Adrenal gland (tissue), 12 donors: ENCODE data around the gene NR2F1. TPM values are rescaled to one million over a fixed set of nuclear protein-coding genes. Genes with fewer than 3 reads are reported as not detected.

ENCODE experiments used
- DNase-seq, 7 donors: peaks; one replicate each; pipeline ENCODE4 v3.0.0-alpha.2; 2019 to 2020
- H3K27ac ChIP-seq, 5 donors: fragments of 200-600 bp; sonication (generic) in 4 of 5; 1 replicate in 3 of 5; 2 replicates in 2 of 5; pipeline versions ENCODE4 v1.5.1 to v1.8.0; 2016 to 2020; ENCODE audit warnings: mild to moderate bottlenecking in 1 of 5
- H3K27me3 ChIP-seq: fragments of 200-600 bp; 2 replicates; pipeline ENCODE4 v1.8.0; 2021
- H3K36me3 ChIP-seq, 2 donors: fragments of 200-600 bp; replicated peaks in 1 of 2; 1 replicate in 1 of 2; 2 replicates in 1 of 2; pipeline versions ENCODE4 v1.5.1 to v1.8.0; 2018 to 2022
- H3K4me1 ChIP-seq, 2 donors: fragments of 200-600 bp; replicated peaks in 1 of 2; 1 replicate in 1 of 2; 2 replicates in 1 of 2; pipeline versions ENCODE4 v1.5.1 to v1.8.0; 2018 to 2021
- H3K4me3 ChIP-seq, 4 donors: fragments of 200-600 bp; sonication (generic) in 3 of 4; one replicate each; pipeline ENCODE4 v1.5.1; 2016 to 2018
- H3K9me3 ChIP-seq, 3 donors: fragments of 200-600 bp; sonication (generic) in 1 of 3; replicated peaks in 1 of 3; 1 replicate in 2 of 3; 2 replicates in 1 of 3; pipeline versions ENCODE4 v1.5.1 to v1.8.0; 2016 to 2021
- CTCF ChIP-seq, 6 experiments: fragments of 450-650 bp in 4 of 6; fragments of 200-600 bp in 2 of 6; sonication (generic) in 1 of 6; IDR thresholded peaks; 1 replicate in 5 of 6; 2 replicates in 1 of 6; pipeline versions ENCODE4 v1.5.1 to v1.8.0; 2016 to 2021; ENCODE audit warnings: antibody characterized with exemption in 6 of 6, mild to moderate bottlenecking in 2 of 6, moderate library complexity in 1 of 6
- POLR2A ChIP-seq, 2 donors: fragments of 450-650 bp; IDR thresholded peaks; one replicate each; pipeline ENCODE4 v1.6.1; 2017; ENCODE audit warnings: antibody characterized with exemption in 2 of 2, mild to moderate bottlenecking in 2 of 2, moderate library complexity in 1 of 2
- WGBS, 4 donors: extraction: QIAGEN DNeasy Blood & Tissue Kit in 2 of 4; methylation state at CpG; one replicate each; pipeline versions ENCODE4 v1.1.5 to v1.1.7; 2013 to 2017; 5-methylcytosine and 5-hydroxymethylcytosine counted together
- intact Hi-C, 2 donors: fragments of 100-400 bp; cut with DNase I; formaldehyde crosslinking; loops; one replicate each; pipeline versions ENCODE4 v1.14.1 to v1.15.0; 2022 to 2023
- polyA plus RNA-seq, 3 donors: library from polyadenylated mRNA; stranded (reverse); fragments of 200-250 nt in 2 of 3; fragments of 350-450 nt in 1 of 3; fragmentation: Illumina TruSeq in 1 of 3; extraction: RNeasy Lipid Tissue Mini Kit (QIAGEN cat#74804) in 1 of 3; gene quantifications; one replicate each; pipeline ENCODE4 v1.2.3, GENCODE V29; 2013 to 2014
- total RNA-seq, 9 donors: library from RNA; depleted of rRNA in 4 of 9; stranded (reverse); fragments of >200 nt in 4 of 9; fragments of 120-200 nt in 1 of 9; fragmentation: NEBNext Ultra II Directional in 1 of 9; extraction: Animal tissue kit (Norgen Biotek cat#: 25700) in 1 of 9; gene quantifications; one replicate each; pipeline versions ENCODE4 v1.1.0 to v1.2.4, GENCODE V29; 2013 to 2023
- donor health status: healthy with polysubstance abuse.
- donor health status: Bipolar disorder and iron deficiency.
- donor health status: DM: yes; HTN: yes; CAD: no.
- donor health status: DM: no; HTN: no; CAD: no.
- donor health status: DM: no; HTN: no; CAD: no.
- donor health status: DM: yes; HTN: yes; CAD: no.

NR2F1 gene
- total and polyA plus RNA-seq, 12 donors, result 22.4 to 195 (median 68.2) TPM

GRCh38 chr5:93612855-93613243 is 29.8 kb downstream of the NR2F1 start:
- H3K9me3 ChIP-seq, result no peaks in the 10 kb centered on the region
- TF ChIP-seq POLR2A (IDR thresholded peaks at IDR 0.05) (no peak), CTCF (IDR thresholded peaks at IDR 0.05) (no peak)
- H3K27ac ChIP-seq, result no peak overlapping the region
- no peaks in the 10 kb centered on the region for H3K36me3 ChIP-seq
- H3K27me3 ChIP-seq, result peaks cover 39% of the 10 kb centered on the region
- no peaks in the 10 kb centered on the region for H3K4me1 ChIP-seq
- no peak for DNase-seq
- peak overlapping the region in 1 of 4 donors; percentile 38 for H3K4me3 ChIP-seq
- intact Hi-C loops, result no loop called here

- peaks cover 6% of the 10 kb centered on the region for H3K27me3 ChIP-seq
- intact Hi-C loops, result no loop called here
These were observed 33.6 kb downstream of the NR2F1 start for GRCh38 chr5:93616538-93617174.

GRCh38 chr5:93620487-93621326 is 37.7 kb downstream of the NR2F1 start:
- H3K4me1 ChIP-seq, result peaks cover 0 to 13% of the 10 kb centered on the region in 2 donors
- peak overlapping the region; percentile 7 to 93 (median 83) for H3K27ac ChIP-seq
- H3K27me3 ChIP-seq, result no peaks in the 10 kb centered on the region
- intact Hi-C loops, result no loop called here
- H3K9me3 ChIP-seq, result no peaks in the 10 kb centered on the region
- 0 to 1% (median 0%) methylated on average over 29 to 75 of the region's 75 CpGs for WGBS, 4 donors
- H3K4me3 ChIP-seq, result peak overlapping the region; percentile 38 to 94 (median 66)
- TF ChIP-seq CTCF (IDR thresholded peaks at IDR 0.05) (peak in 1 of 6 experiments; percentile 8), POLR2A (IDR thresholded peaks at IDR 0.05) (peak in 1 of 2 donors; percentile 27)
- H3K36me3 ChIP-seq, result no peaks in the 10 kb centered on the region
- DNase-seq, result peak; percentile 58 to 81 (median 69)

More at GRCh38 chr5:93616538-93617174, 33.6 kb downstream of the NR2F1 start:
- TF ChIP-seq CTCF (IDR thresholded peaks at IDR 0.05) (no peak), POLR2A (IDR thresholded peaks at IDR 0.05) (no peak)
- 84 to 87% (median 85%) methylated on average over 9 of the region's 9 CpGs for WGBS, 4 donors
- no peaks in the 10 kb centered on the region for H3K9me3 ChIP-seq
- no peaks in the 10 kb centered on the region for H3K36me3 ChIP-seq
- peaks cover 0 to 5% of the 10 kb centered on the region in 2 donors for H3K4me1 ChIP-seq
- no peak overlapping the region for H3K27ac ChIP-seq
- no peak for DNase-seq
- H3K4me3 ChIP-seq, result no peak overlapping the region

GRCh38 chr5:93621327-93621798 is 38.3 kb downstream of the NR2F1 start:
- H3K36me3 ChIP-seq, result no peaks in the 10 kb centered on the region
- WGBS, 4 donors, result 1 to 5% (median 2%) methylated on average over 6 to 41 of the region's 41 CpGs
- H3K4me1 ChIP-seq, result peaks cover 0 to 13% of the 10 kb centered on the region in 2 donors
- no peak for TF ChIP-seq CTCF (IDR thresholded peaks at IDR 0.05)
- TF ChIP-seq POLR2A (IDR thresholded peaks at IDR 0.05), result peak in 1 of 2 donors; percentile 48
- peak; percentile 83 to 91 (median 86) for DNase-seq
- peak overlapping the region; percentile 12 to 93 (median 83) for H3K27ac ChIP-seq
- H3K4me3 ChIP-seq, result peak overlapping the region in 2 of 4 donors; percentile 38 to 94
- intact Hi-C loops, result no loop called here
- no peaks in the 10 kb centered on the region for H3K9me3 ChIP-seq
- H3K27me3 ChIP-seq, result no peaks in the 10 kb centered on the region
